Measurements from ENCODE around the gene TSGA10IP. TPM values are rescaled to one million over a fixed set of nuclear protein-coding genes. Genes with fewer than 3 reads are reported as not detected.

TSGA10IP gene
- total RNA-seq = 0.10 TPM

GRCh38 chr11:65945430-65945911 lies at the start of gene TSGA10IP:
TSS of gene TSGA10IP (plus strand) at chr11:65945480. CDS start at chr11:65945676, 196 bp downstream.
- H3K9me3 ChIP-seq (ENCODE audit: low read depth, low read length) = no peaks in the 10 kb centered on the region
- no peaks in the 10 kb centered on the region for H3K27me3 ChIP-seq (ENCODE audit: insufficient read depth, low read length)
- H3K4me1 ChIP-seq (ENCODE audit: insufficient read depth, low read length) = peaks cover 17% of the 10 kb centered on the region
- no peak within 1 kb of the TSS for H3K4me3 ChIP-seq (ENCODE audit: low read length)

DNA sequence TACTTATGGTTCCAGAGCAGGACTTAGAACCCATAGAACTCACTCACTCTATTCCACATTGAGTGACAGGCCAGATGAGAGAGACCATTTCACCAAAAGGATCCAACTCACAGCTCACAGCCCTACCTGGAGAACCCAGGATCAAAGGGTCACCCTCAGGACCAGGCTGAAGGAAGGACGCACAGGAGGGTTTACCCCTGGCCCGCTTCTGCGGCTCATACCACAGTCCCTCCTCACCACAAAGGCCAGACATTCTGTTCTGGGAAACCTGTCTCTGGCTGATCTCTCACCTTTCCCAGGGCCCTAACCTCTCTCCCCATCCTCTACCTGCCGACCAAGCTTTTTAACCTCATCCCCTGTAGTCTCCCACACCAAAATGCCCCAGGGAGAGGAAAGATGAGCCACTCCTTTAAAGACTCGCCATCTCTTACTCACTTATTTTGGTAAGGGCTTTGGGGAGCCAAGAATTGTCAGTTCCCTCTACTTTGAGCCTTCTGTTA lies 49.7 kb upstream of the TSGA10IP start:
- peaks cover 65% of the 10 kb centered on the region for H3K4me1 ChIP-seq (ENCODE audit: insufficient read depth, low read length)
- no peaks in the 10 kb centered on the region for H3K9me3 ChIP-seq (ENCODE audit: low read depth, low read length)
- H3K4me3 ChIP-seq (ENCODE audit: low read length) = no peak overlapping the region
- H3K27me3 ChIP-seq (ENCODE audit: insufficient read depth, low read length) = peaks cover 6% of the 10 kb centered on the region

GRCh38 chr11:65896034-65896999 lies 49.0 kb upstream of the TSGA10IP start:
- no peaks in the 10 kb centered on the region for H3K9me3 ChIP-seq (ENCODE audit: low read depth, low read length)
- no peak overlapping the region for H3K4me3 ChIP-seq (ENCODE audit: low read length)
- H3K27me3 ChIP-seq (ENCODE audit: insufficient read depth, low read length) = peaks cover 6% of the 10 kb centered on the region
- peaks cover 63% of the 10 kb centered on the region for H3K4me1 ChIP-seq (ENCODE audit: insufficient read depth, low read length)

GRCh38 chr11:65897020-65897471 lies 48.2 kb upstream of the TSGA10IP start:
- no peaks in the 10 kb centered on the region for H3K9me3 ChIP-seq (ENCODE audit: low read depth, low read length)
- H3K4me1 ChIP-seq (ENCODE audit: insufficient read depth, low read length) = peaks cover 59% of the 10 kb centered on the region
- no peak overlapping the region for H3K4me3 ChIP-seq (ENCODE audit: low read length)
- peaks cover 6% of the 10 kb centered on the region for H3K27me3 ChIP-seq (ENCODE audit: insufficient read depth, low read length)

DNA sequence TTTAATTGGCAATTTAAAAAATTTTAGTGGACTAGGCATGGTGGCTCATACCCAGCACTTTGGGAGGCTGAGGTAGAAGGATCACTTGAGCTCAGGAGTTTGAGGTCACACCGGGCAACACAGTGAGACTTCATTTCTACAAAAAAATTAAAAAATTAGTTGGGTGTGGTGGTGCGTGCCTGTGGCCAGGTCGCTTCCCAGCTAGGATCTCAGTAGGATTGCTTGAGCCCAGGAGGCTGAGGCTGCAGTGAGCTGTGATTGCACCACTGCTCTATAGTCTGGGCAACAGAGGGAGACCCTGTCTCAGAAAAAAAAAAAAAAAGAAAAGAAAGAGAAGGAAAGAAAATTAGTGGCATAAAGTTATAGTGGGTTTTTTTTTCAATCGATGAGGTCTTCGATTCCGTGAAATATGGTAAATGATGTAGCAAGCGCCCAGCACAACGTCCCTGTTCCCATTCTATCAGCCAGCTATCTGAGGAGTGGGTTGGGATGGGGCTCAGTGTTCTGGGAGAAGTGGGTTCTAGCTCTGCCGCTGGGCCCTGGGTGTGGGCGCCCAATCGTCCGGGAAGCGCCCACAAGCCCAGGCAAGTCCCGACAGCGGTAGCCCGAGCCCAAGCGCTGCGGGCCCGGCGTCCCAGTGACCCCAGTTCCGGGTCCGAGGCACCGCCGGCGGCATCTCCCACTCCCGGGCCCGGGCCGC lies 46.5 kb upstream of the TSGA10IP start:
- peaks cover 6% of the 10 kb centered on the region for H3K27me3 ChIP-seq (ENCODE audit: insufficient read depth, low read length)
- H3K9me3 ChIP-seq (ENCODE audit: low read depth, low read length) = no peaks in the 10 kb centered on the region
- H3K4me3 ChIP-seq (ENCODE audit: low read length) = peak overlapping the region; percentile 36
- peaks cover 41% of the 10 kb centered on the region for H3K4me1 ChIP-seq (ENCODE audit: insufficient read depth, low read length)

DNA sequence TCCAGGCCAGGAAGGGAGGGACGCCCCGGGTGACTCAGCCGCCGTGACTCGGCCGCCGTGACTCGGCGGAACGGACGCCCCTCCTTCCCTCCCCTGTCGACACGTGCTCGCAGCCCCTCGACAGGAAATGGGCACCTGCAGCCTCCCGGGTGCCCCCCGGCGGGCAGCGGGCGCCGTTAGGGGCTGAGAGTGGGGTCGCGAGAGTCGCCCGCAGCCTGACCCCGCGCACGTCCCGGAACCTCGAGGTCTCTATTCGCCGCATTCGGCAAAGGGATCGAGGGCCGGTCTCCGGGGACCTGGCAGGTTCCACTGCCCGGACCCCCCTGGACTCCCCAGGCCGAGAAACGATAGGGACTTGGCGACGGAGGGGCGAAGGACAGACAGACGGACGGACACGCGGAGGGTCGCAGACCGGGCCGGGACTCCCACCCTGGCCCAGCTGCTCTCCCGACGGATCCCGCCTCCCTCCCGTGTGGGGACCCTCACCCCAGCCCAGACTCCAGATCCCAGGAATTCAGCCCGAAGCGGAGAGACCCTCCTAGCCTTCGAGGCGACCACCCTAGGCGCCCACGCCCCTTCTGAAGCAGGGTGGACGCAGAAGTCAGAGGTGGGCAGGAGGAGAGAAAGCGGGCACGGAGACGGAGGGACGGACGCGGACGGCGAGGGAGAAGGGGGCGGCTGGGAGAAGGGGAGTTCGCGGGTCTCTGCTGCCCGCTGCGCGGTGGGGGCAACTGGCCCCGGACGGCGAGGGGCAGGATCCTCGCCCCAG lies 45.7 kb upstream of the TSGA10IP start:
- Histone ChIP-seq H3K27me3 (ENCODE audit: insufficient read depth, low read length) (peaks cover 6% of the 10 kb centered on the region), H3K4me1 (ENCODE audit: insufficient read depth, low read length) (peaks cover 34% of the 10 kb centered on the region), H3K9me3 (ENCODE audit: low read depth, low read length) (no peaks in the 10 kb centered on the region), H3K4me3 (ENCODE audit: low read length) (peak overlapping the region; percentile 36)

DNA sequence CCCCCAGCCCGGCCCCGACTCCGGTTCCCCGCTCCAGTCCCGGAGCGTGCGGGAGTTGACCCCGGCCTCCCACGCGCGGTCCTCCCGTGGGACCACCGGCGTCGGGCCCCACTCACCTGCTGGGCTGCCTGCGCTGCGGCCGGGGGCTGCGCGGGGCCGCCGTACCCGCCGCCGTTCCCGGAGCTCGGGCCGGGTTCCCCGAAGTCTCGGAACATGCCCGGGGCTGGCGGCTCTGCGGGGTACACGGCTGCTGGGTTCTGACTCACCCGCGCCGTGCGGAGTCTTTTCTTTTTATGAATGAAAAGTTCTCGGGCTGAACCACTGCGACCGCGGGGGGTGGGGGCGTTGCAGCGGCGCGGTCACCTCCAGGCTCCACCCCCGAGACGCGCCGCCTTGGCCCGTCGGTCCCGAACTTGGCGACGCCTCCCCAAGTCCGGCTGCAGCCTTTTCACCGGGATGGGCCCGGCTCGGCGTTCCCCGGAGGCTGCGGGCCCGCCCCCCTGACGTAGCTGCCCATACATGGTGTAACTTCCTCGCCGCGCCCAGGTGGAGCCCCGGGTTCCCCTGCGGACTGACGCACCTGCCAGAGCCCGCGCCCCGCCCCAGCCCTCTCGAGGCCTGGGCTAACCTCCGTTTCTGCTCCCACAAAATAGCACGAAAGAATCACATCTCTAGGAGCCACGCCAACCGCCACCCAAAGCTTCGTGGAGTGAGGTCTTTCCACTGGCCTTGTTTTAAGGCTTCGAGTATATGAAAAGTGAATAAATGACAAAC lies 45.0 kb upstream of the TSGA10IP start, which contains the start of gene FOSL1:
FOSL1 (minus strand) TSS at position 264 of the 774 bp plus-strand sequence; CDS start at position 215, 49 bp downstream.
- H3K4me3 ChIP-seq (ENCODE audit: low read length) = peak within 1 kb of the TSS; percentile 36
- peaks cover 31% of the 10 kb centered on the region for H3K4me1 ChIP-seq (ENCODE audit: insufficient read depth, low read length)
- H3K9me3 ChIP-seq (ENCODE audit: low read depth, low read length) = no peaks in the 10 kb centered on the region

GRCh38 chr11:65900899-65901180 lies 44.4 kb upstream of the TSGA10IP start:
- Histone ChIP-seq H3K4me3 (ENCODE audit: low read length) (no peak overlapping the region), H3K27me3 (ENCODE audit: insufficient read depth, low read length) (peaks cover 6% of the 10 kb centered on the region), H3K9me3 (ENCODE audit: low read depth, low read length) (no peaks in the 10 kb centered on the region), H3K4me1 (ENCODE audit: insufficient read depth, low read length) (peaks cover 31% of the 10 kb centered on the region)

More for the DNA sequence above, 45.0 kb upstream of the TSGA10IP start, which contains the start of gene FOSL1:
- peaks cover 6% of the 10 kb centered on the region for H3K27me3 ChIP-seq (ENCODE audit: insufficient read depth, low read length)

DNA sequence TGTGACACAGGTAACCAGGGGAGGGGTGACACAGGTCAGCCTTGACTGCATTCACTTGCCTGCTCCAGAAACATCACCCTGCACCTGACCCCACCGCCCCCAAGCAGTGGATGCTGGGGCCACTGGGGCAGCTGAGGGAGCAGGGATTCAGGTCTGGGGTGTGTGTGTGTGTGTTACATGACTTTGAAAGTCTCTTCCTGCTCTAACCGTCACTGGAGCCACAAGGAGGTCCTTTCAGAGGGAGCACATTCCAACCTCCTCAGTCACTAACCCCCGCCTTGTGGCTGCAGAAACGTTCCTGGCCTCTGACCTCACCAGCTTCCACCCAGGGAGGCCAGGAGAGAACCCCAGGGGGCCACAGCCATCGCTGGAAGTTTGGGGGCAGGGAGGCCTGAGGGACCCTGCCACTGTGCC lies 42.2 kb upstream of the TSGA10IP start:
- peaks cover 6% of the 10 kb centered on the region for H3K27me3 ChIP-seq (ENCODE audit: insufficient read depth, low read length)
- peaks cover 31% of the 10 kb centered on the region for H3K4me1 ChIP-seq (ENCODE audit: insufficient read depth, low read length)
- no peaks in the 10 kb centered on the region for H3K9me3 ChIP-seq (ENCODE audit: low read depth, low read length)
- no peak overlapping the region for H3K4me3 ChIP-seq (ENCODE audit: low read length)

DNA sequence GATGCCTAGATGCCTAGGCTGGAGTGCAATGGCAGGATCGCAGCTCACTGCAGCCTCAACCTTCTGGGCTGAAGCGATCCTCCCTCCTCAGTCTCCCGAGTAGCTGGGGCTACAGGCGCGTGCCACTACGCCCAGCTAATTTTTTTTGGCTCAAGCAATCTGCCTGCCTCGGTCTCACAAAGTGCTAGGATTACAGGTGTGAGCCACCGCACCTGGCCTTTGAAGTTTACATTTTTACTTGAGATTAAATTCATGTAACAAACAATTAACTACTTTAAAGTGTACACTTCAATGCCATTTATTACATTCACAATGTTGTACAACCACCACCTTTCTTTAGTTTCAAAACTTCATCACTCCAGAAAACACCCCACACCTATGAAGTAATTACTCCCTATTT lies 41.6 kb upstream of the TSGA10IP start:
- peaks cover 6% of the 10 kb centered on the region for H3K27me3 ChIP-seq (ENCODE audit: insufficient read depth, low read length)

DNA sequence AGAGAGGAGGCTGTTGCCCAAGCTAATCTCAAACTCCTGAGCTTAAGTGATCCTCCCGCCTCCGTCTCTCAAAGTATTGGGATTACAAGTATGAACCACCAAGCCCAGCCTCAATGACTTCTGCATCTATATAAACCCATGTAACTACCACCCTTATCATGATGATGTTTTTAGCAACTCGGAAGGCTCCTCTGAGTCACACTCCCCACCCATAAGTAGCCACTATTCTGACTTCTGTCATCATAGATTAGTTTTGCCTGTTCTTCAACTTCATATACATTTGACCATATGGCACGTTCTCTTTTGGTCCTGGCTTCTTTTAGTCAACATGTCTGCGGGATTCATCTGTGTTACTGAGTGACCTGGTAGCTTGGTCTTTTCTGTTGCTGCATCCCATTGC lies 38.7 kb upstream of the TSGA10IP start:
- Histone ChIP-seq H3K9me3 (ENCODE audit: low read depth, low read length) (no peaks in the 10 kb centered on the region), H3K4me1 (ENCODE audit: insufficient read depth, low read length) (peaks cover 2% of the 10 kb centered on the region), H3K4me3 (ENCODE audit: low read length) (no peak overlapping the region), H3K27me3 (ENCODE audit: insufficient read depth, low read length) (no peaks in the 10 kb centered on the region)

More for the DNA sequence above, 41.6 kb upstream of the TSGA10IP start:
- H3K4me3 ChIP-seq (ENCODE audit: low read length) = no peak overlapping the region
- H3K4me1 ChIP-seq (ENCODE audit: insufficient read depth, low read length) = peaks cover 25% of the 10 kb centered on the region
- no peaks in the 10 kb centered on the region for H3K9me3 ChIP-seq (ENCODE audit: low read depth, low read length)

DNA sequence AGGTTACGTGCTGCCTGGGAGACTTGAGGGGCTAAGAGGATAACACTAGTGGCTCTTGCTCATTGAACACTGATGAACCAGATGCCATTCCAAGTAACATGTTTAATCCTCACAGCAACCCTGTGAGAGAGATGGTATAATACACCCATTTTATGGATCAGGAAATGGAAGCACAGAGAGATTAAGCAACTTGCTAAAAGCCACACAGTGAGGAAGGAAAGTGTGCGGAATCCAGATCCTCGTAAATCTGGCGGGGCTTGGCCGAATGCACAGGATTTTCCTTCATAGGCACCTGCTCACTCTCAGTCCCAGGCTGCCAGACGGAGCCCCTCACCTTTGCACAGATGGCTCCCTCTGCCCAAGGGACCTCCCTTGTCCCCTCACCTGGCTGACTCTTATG lies 37.4 kb upstream of the TSGA10IP start:
- no peaks in the 10 kb centered on the region for H3K27me3 ChIP-seq (ENCODE audit: insufficient read depth, low read length)
- peaks cover 6% of the 10 kb centered on the region for H3K4me1 ChIP-seq (ENCODE audit: insufficient read depth, low read length)
- H3K9me3 ChIP-seq (ENCODE audit: low read depth, low read length) = no peaks in the 10 kb centered on the region
- no peak overlapping the region for H3K4me3 ChIP-seq (ENCODE audit: low read length)

GRCh38 chr11:65911682-65912568 lies 33.4 kb upstream of the TSGA10IP start:
- peaks cover 33% of the 10 kb centered on the region for H3K4me1 ChIP-seq (ENCODE audit: insufficient read depth, low read length)
- no peaks in the 10 kb centered on the region for H3K27me3 ChIP-seq (ENCODE audit: insufficient read depth, low read length)
- H3K9me3 ChIP-seq (ENCODE audit: low read depth, low read length) = no peaks in the 10 kb centered on the region
- no peak overlapping the region for H3K4me3 ChIP-seq (ENCODE audit: low read length)
